Smooth muscle cell of trachea (primary cell): ENCODE results near the gene DRD4. TPM values are rescaled to one million over a fixed set of nuclear protein-coding genes. Genes with fewer than 3 reads are reported as not detected.

Experiments used
- total RNA-seq: library from RNA; depleted of rRNA; stranded (reverse); fragments of >200 nt; gene quantifications from 2 replicates; pipeline ENCODE4 v1.2.1, GENCODE V29; 2014

The DRD4 gene
- total RNA-seq, result not detected in 2 replicates

DNA sequence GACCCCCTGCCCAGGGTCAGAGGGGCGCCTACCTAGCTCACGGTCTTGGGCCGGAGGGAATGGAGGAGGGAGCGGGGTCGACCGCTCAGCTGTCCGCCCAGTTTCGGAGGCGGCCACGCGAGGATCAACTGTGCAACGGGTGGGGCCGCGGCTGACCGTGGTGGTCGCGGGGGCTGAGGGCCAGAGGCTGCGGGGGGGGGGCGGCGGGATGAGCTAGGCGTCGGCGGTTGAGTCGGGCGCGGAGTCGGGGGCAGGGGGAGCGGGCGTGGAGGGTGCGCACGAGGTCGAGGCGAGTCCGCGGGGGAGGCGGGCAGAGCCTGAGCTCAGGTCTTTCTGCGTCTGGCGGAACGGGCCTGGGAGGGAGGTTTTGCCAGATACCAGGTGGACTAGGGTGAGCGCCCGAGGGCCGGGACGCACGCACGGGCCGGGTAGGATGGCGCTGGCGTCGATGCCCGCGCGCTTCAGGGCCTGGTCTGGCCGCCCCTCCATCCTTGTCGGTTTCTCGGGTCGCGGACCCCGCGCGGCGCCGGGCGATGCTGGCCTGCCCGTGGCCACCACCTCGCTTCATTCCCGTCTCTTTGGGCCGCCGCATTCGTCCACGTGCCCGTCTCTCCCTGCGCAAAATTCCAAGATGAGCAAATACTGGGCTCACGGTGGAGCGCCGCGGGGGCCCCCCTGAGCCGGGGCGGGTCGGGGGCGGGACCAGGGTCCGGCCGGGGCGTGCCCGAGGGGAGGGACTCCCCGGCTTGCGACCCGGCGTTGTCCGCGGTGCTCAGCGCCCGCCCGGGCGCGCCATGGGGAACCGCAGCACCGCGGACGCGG lies at the start of gene DRD4:
TSS of gene DRD4 (plus strand) at position 759 of the 822 bp plus-strand sequence. CDS start at position 795, 36 bp downstream.

DNA sequence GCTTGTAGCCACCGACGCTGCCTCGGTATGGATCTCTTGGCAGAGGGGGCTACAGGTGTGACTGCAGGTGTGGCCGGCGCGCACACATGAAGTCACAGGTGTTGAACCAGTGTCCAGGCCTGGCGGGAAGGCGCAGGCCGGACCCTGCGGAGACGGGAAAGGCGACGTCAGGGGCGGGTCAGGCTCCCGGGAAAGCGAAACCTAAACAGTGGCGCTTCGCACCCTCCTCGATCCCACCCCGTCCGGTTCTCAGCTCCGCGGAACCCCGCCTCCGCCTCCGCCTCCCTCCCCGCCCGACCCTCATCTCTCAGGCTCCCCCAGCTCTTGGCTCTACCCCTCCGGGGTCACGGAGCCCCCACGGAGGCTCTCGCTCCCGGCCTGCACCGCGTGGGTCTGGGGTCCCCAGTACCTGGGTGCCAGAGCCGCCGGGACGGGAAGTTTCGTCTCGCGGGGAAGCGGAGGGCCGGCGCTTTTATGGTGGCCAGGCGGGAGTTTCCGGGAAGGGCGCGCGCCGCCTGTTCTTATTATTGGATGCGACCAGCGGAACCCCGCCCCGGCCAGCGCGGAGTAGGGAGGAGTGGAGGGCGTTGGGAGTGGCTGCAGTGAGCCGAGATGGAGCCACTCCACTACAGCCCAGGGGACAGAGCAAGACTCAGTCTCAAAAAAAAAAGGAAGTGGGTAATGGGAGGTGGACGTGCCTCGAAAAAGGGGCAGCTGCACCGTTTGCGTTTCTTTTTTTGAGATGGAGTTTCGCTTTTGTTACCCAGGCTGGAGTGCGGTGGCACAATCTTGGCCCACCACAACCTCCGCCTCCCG lies 21.4 kb upstream of the DRD4 start, which contains the start of gene IRF7:
TSS of gene IRF7 (minus strand) at position 447 of the 816 bp plus-strand sequence. CDS start 586 bp downstream, outside the sequence.

DNA sequence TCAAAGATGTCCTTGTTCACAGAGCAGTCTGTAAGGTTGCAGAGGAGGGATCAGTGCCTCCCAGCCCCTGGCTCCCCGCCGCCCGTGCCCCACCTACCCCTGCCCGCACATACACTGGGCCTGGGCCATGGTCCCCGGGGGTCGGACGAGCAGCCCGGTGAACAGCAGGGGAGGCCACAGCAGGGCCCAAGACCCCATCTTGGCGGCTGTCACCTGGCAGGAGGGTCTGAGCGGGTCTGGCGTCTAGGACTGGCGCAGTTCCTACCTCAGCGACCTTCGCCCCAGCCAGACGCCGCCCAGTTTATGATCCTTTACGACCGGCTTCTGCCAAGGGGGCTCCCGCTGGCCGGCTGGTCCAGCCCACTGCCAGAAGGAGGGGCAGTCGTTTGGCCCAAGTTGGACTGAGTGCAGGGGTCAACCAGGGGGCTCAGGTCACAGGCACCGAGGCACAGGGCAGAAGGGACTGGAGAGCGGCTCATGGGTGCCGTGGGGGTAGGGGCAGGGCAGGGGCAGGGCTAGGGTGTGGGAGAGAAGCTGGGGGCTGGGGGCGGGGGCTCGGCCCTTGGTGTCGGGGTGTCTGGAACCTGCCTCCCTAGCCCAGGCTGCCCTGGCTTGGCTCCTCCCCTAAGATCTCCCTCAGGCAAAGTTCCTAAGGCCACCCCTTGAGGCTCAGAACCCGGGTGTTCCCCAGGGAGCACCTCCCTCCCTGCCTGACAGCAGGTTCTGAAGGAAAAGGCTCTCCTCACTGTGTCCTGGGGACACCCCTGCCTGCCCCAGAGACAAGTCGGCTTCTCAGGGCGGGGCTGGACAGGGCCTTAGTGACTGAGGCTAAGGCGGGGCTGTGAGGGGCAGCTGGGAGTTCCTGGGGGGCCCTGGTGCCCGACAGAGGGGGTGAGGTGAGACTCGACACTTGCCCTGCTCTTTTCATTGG lies 12.1 kb upstream of the DRD4 start, which contains the start of gene CDHR5:
TSS of gene CDHR5 (minus strand) at position 251 of the 931 bp plus-strand sequence. CDS start at position 198, 53 bp downstream.

DNA sequence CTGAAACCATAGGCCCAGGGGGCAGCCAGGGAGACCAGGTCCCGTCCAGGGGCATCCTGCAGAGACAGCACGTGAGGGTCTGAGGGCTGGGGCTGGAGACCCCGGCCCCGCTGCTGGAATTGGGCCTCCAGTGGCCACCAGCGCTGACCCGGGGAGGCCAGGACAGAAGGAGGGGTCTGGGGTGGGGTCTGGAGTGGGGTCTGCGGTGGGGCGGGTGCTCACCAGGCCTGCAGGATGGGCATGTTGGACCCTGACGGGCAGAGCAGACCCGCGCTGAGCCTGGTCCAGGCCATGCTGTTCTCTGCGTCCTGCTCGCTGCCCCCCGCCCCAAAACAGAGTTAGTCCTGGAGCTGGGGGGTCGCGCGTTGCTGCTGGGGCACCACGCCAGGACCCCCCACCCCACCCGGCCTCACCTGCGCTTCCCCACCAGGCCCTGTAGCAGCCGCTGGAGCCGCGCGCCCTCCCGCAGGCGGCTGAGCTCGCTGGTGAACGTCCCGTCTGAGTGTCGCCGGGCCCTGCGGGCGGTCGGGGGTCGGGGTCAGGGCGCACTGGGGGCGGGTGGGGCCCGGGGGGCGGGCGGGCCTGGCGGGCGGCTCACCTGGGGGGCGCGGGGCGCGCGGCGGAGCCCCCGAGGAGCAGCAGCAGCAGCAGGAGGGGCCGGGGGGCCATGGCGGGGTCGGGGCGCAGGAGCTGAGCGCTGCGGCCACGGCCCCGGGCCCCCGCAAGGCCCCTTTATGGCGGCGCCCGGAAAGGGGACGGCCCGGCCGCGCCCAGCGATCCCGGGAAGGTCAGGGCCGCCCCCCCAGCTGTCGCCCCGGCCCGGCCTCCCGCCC lies 10.4 kb upstream of the DRD4 start, which contains the start of gene SCT:
TSS of gene SCT (minus strand) at position 707 of the 833 bp plus-strand sequence. CDS start at position 669, 38 bp downstream.

Other genes with a start within 250 kb of the DRD4 start
- 1.7 and 2.8 TPM in 2 replicates for gene PKP3, start 243.1 kb upstream of the DRD4 start, total RNA-seq
- gene SIGIRR, start 222.3 kb upstream of the DRD4 start, total RNA-seq, result 17.5 and 18.5 TPM in 2 replicates
- gene ANO9, start 195.3 kb upstream of the DRD4 start, total RNA-seq, result 0.17 TPM in 1 of 2 replicates, not detected in the other
- gene PTDSS2, start 187.0 kb upstream of the DRD4 start, total RNA-seq, result 35.9 and 40.5 TPM in 2 replicates
- 538 and 702 TPM in 2 replicates for gene RNH1, start 130.0 kb upstream of the DRD4 start, total RNA-seq
- gene HRAS, start 101.7 kb upstream of the DRD4 start, total RNA-seq, result 49.5 and 62.4 TPM in 2 replicates
- 0.73 and 1.5 TPM in 2 replicates for gene LRRC56, start 99.7 kb upstream of the DRD4 start, total RNA-seq
- 0.29 and 0.33 TPM in 2 replicates for gene LMNTD2, start 76.5 kb upstream of the DRD4 start, total RNA-seq
- 2.3 and 4.4 TPM in 2 replicates for gene RASSF7, start 76.3 kb upstream of the DRD4 start, total RNA-seq
- 21.2 and 29.8 TPM in 2 replicates for gene PHRF1, start 60.8 kb upstream of the DRD4 start, total RNA-seq
- 7.7 and 11.9 TPM in 2 replicates for gene IRF7, start 21.3 kb upstream of the DRD4 start, total RNA-seq
- under 0.01 TPM in 1 of 2 replicates, not detected in the other for gene CDHR5, start 12.3 kb upstream of the DRD4 start, total RNA-seq
- gene SCT, start 10.1 kb upstream of the DRD4 start, total RNA-seq, result not detected in 2 replicates
- gene DEAF1, start 58.0 kb downstream of the DRD4 start, total RNA-seq, result 26.6 and 58.4 TPM in 2 replicates
- 13.7 and 14.8 TPM in 2 replicates for gene TMEM80, start 58.5 kb downstream of the DRD4 start, total RNA-seq
- 68.4 and 125 TPM in 2 replicates for gene EPS8L2, start 69.0 kb downstream of the DRD4 start, total RNA-seq
- gene TALDO1, start 110.2 kb downstream of the DRD4 start, total RNA-seq, result 166 and 171 TPM in 2 replicates
- gene GATD1, start 140.2 kb downstream of the DRD4 start, total RNA-seq, result 29.7 and 58.1 TPM in 2 replicates
- gene CEND1, start 152.8 kb downstream of the DRD4 start, total RNA-seq, result 2.2 and 2.8 TPM in 2 replicates
- gene SLC25A22, start 161.0 kb downstream of the DRD4 start, total RNA-seq, result 16.0 and 33.7 TPM in 2 replicates
- 11.2 and 26.1 TPM in 2 replicates for gene PIDD1, start 168.0 kb downstream of the DRD4 start, total RNA-seq
- gene RPLP2, start 172.7 kb downstream of the DRD4 start, total RNA-seq, result 271 and 337 TPM in 2 replicates
- gene PNPLA2, start 181.6 kb downstream of the DRD4 start, total RNA-seq, result 25.7 and 47.6 TPM in 2 replicates
- gene CRACR2B, start 190.7 kb downstream of the DRD4 start, total RNA-seq, result 1.5 and 1.7 TPM in 2 replicates
- 440 and 727 TPM in 2 replicates for gene CD151, start 195.7 kb downstream of the DRD4 start, total RNA-seq
- gene POLR2L, start 205.3 kb downstream of the DRD4 start, total RNA-seq, result 96.4 and 291 TPM in 2 replicates
- 207 and 235 TPM in 2 replicates for gene TSPAN4, start 205.6 kb downstream of the DRD4 start, total RNA-seq